ENCODE data around the gene SPTBN1.

The SPTBN1 gene

GRCh38 chr2:54557601-54558187 lies 101.6 kb downstream of the SPTBN1 start:
- peak; percentile 64 for DNase-seq

GRCh38 chr2:54558188-54559005 lies 102.3 kb downstream of the SPTBN1 start:
- DNase-seq: peak; percentile 85

- peak; percentile 56 for DNase-seq
Observed at GRCh38 chr2:54559006-54559445, 102.9 kb downstream of the SPTBN1 start.

GRCh38 chr2:54559593-54560145 lies 103.5 kb downstream of the SPTBN1 start:
- DNase-seq: peak; percentile 42

GRCh38 chr2:54560146-54560881 lies 104.2 kb downstream of the SPTBN1 start:
- DNase-seq: peak; percentile 63

GRCh38 chr2:54561010-54561409 lies 104.9 kb downstream of the SPTBN1 start:
- DNase-seq: no peak

- no peak for DNase-seq
Observed at GRCh38 chr2:54564439-54564838, 108.3 kb downstream of the SPTBN1 start.

GRCh38 chr2:54565551-54565950 lies 109.4 kb downstream of the SPTBN1 start:
- DNase-seq: no peak

- DNase-seq: no peak
Observed at GRCh38 chr2:54566896-54567295, 110.8 kb downstream of the SPTBN1 start.

- DNase-seq: no peak
Observed at GRCh38 chr2:54568876-54569321, 112.8 kb downstream of the SPTBN1 start.

GRCh38 chr2:54569745-54570301 lies 113.7 kb downstream of the SPTBN1 start:
- no peak for DNase-seq

- no peak for DNase-seq
Observed at GRCh38 chr2:54570321-54570855, 114.3 kb downstream of the SPTBN1 start.

- peak; percentile 80 for DNase-seq
Observed at GRCh38 chr2:54570925-54571694, 115.0 kb downstream of the SPTBN1 start.

GRCh38 chr2:54572262-54572635 lies 116.1 kb downstream of the SPTBN1 start:
- peak; percentile 85 for DNase-seq

- no peak for DNase-seq
Observed at GRCh38 chr2:54572636-54573536, 116.8 kb downstream of the SPTBN1 start.

GRCh38 chr2:54573537-54573919 lies 117.4 kb downstream of the SPTBN1 start:
- DNase-seq: no peak

GRCh38 chr2:54574107-54574859 lies 118.2 kb downstream of the SPTBN1 start:
- peak; percentile 78 for DNase-seq

GRCh38 chr2:54574860-54575247 lies 118.7 kb downstream of the SPTBN1 start:
- DNase-seq: no peak

- no peak for DNase-seq
Observed at GRCh38 chr2:54575379-54575888, 119.3 kb downstream of the SPTBN1 start.

- no peak for DNase-seq
Observed at GRCh38 chr2:54577035-54577434, 120.9 kb downstream of the SPTBN1 start.

Measured in hematopoietic multipotent progenitor cell treated with erythropoietin and hydrocortisone succinate and interleukin-3 and kit ligand, for 6 days (in vitro differentiated cells).